ENCODE measurements around the gene NUCKS1. TPM values are rescaled to one million over a fixed set of nuclear protein-coding genes. Genes with fewer than 3 reads are reported as not detected.

Gene NUCKS1
- total and polyA plus RNA-seq, 2 of the 13 experiments (the other 11 are each of a cell fraction or from before 2014, with no cell fraction given): 35.5 to 117 TPM

- 0 out of 2 replicates have a peak, but pooled peaks have one; percentile 19 for TF ChIP-seq RARA (CRISPR knock-in tag; IDR thresholded peaks at IDR 0.05)
- TF ChIP-seq ZNF30 (CRISPR knock-in tag; IDR thresholded peaks at IDR 0.05): no peak
- no peak for TF ChIP-seq ZNF883 (CRISPR knock-in tag; IDR thresholded peaks at IDR 0.05; ENCODE audit: not compliant biosample characterization)
- TF ChIP-seq GPN1 (CRISPR knock-in tag; IDR thresholded peaks at IDR 0.05; ENCODE audit: borderline replicate concordance): no peak
- TF ChIP-seq ZNF407 (CRISPR knock-in tag; IDR thresholded peaks at IDR 0.05; ENCODE audit: not compliant biosample characterization): no peak
- TF ChIP-seq NCOA2 (CRISPR knock-in tag; IDR thresholded peaks at IDR 0.05): no peak
- TF ChIP-seq HNF4A (CRISPR knock-in tag; IDR thresholded peaks at IDR 0.05): no peak
Observed at GRCh38 chr1:205729945-205730610, 19.9 kb downstream of the NUCKS1 start (continued).

Measured in HepG2 (cell line).